ENCODE data around the gene FAM210A.
"Not testable (repeated sequence)": the region's sequence is repeated elsewhere in the genome, so short reads cannot be mapped to it uniquely, and the experiment has no call there.

DNA sequence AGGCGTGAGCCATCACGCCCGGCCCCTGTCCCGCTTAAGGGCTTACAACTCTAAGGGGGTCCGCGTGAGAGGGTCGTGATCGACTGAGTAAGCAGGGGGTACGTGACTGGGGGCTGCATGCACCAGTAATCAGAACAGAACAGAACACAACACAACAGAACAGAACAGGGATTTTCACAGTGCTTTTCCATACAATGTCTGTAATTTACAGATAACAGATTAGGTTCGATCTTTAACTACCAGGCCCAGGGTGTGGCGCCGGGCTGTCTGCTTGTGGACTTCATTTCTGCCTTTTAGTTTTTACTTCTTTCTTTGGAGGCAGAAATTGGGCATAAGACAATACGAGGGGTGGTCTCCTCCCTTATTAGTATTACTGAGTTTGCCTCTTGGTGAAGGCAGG lies 49.0 kb downstream of the FAM210A start:
- TF ChIP-seq, protein P1, sequence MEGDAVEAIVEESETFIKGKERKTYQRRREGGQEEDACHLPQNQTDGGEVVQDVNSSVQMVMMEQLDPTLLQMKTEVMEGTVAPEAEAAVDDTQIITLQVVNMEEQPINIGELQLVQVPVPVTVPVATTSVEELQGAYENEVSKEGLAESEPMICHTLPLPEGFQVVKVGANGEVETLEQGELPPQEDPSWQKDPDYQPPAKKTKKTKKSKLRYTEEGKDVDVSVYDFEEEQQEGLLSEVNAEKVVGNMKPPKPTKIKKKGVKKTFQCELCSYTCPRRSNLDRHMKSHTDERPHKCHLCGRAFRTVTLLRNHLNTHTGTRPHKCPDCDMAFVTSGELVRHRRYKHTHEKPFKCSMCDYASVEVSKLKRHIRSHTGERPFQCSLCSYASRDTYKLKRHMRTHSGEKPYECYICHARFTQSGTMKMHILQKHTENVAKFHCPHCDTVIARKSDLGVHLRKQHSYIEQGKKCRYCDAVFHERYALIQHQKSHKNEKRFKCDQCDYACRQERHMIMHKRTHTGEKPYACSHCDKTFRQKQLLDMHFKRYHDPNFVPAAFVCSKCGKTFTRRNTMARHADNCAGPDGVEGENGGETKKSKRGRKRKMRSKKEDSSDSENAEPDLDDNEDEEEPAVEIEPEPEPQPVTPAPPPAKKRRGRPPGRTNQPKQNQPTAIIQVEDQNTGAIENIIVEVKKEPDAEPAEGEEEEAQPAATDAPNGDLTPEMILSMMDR (IDR thresholded peaks at IDR 0.05; ENCODE audit: insufficient read depth, low read length): not testable (repeated sequence)
- TF ChIP-seq, protein P2, sequence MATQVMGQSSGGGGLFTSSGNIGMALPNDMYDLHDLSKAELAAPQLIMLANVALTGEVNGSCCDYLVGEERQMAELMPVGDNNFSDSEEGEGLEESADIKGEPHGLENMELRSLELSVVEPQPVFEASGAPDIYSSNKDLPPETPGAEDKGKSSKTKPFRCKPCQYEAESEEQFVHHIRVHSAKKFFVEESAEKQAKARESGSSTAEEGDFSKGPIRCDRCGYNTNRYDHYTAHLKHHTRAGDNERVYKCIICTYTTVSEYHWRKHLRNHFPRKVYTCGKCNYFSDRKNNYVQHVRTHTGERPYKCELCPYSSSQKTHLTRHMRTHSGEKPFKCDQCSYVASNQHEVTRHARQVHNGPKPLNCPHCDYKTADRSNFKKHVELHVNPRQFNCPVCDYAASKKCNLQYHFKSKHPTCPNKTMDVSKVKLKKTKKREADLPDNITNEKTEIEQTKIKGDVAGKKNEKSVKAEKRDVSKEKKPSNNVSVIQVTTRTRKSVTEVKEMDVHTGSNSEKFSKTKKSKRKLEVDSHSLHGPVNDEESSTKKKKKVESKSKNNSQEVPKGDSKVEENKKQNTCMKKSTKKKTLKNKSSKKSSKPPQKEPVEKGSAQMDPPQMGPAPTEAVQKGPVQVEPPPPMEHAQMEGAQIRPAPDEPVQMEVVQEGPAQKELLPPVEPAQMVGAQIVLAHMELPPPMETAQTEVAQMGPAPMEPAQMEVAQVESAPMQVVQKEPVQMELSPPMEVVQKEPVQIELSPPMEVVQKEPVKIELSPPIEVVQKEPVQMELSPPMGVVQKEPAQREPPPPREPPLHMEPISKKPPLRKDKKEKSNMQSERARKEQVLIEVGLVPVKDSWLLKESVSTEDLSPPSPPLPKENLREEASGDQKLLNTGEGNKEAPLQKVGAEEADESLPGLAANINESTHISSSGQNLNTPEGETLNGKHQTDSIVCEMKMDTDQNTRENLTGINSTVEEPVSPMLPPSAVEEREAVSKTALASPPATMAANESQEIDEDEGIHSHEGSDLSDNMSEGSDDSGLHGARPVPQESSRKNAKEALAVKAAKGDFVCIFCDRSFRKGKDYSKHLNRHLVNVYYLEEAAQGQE (IDR thresholded peaks at IDR 0.05; ENCODE audit: insufficient replicate concordance, low read depth): not testable (repeated sequence)

Data from HL-60 (cell line).